Stimulated activated CD8-positive, alpha-beta memory T cell treated with anti-CD3 and anti-CD28 coated beads, Interleukin-2, amount 100 ng/mL, for 1 hour (primary cell): Measurements from ENCODE around the gene CBFA2T2.

Source experiments
- DNase-seq, 2 donors: peaks; one replicate each; pipeline ENCODE4 v3.0.0-alpha.2; 2020; ENCODE audit warnings: low read depth in 2 of 2

CBFA2T2 gene

GRCh38 chr20:33677991-33678702 is 188.3 kb downstream of the CBFA2T2 start:
- no peak for DNase-seq

GRCh38 chr20:33679758-33680485 is 190.0 kb downstream of the CBFA2T2 start:
- no peak for DNase-seq

- no peak for DNase-seq
Measured at GRCh38 chr20:33680686-33681085, 190.8 kb downstream of the CBFA2T2 start.

- no peak for DNase-seq
Measured at GRCh38 chr20:33681288-33681687, 191.4 kb downstream of the CBFA2T2 start.

DNA sequence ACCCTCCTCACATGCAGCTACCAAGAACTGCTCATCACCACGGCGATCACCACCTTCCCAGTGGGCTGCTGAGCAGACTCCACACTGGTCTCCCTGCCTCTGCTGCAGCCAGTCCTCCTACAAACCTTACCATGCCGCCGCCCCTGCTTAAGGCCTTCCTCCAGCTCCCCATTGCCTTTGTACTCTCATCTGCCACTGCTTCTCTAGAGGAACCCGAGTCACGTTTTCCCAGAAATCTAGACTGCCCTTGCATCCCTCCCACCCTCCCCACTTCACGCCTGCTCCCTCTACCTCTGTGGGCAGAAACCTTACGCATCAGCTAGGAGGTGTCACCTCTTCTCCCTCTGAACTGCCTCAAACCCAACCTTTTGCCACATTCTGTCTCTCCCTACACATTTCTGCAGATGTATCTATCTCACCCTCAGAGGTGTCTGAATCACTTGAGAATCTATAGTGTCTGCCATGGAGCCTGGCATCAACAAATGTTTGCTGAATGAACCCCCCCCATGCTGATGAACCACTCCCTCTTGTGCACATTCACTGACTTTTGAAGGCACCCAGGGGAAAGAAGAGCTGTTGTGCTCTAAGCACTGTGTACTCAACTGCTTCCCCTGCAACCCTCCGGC is 191.9 kb downstream of the CBFA2T2 start:
- no peak for DNase-seq

- no peak for DNase-seq
Measured at GRCh38 chr20:33684533-33685327, 194.8 kb downstream of the CBFA2T2 start.

DNA sequence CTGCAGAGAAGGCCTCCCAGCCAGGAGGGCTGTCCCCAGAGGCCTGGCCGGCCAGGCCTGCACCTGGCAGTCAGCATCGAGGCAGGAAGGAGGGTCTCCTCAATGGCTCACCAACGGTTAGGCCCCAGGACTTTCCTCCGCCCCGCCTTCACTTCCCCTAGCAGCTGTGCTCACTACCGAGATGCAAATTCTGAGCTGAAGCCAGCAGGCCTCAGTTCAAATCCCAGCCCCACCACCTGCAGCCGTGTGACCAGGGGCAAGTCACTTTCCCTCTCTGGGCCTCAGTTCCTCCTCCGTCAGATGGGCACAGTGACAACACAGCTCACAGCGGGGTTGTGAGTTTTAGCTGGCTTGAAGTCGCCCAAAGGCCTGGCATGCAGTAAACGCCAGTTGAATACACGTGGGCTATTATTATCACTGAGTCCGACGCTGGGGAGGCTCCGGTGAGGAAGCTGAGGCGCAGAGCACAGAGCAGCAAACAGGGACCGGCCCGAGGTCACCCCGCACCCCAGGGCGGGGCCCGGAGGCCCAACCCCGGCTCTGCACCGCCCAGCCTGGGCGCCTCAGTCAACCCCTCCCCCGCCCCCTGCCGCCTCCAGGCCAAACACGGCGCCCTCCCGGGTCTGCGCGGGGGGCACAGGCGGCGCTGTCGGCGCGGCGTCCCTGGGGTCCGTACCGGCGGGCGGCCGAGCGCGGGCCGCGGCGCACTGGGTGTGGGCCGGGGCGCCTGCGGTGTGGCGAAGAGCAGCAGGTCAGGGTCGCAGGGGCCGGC is 195.6 kb downstream of the CBFA2T2 start:
- DNase-seq = no peak

DNA sequence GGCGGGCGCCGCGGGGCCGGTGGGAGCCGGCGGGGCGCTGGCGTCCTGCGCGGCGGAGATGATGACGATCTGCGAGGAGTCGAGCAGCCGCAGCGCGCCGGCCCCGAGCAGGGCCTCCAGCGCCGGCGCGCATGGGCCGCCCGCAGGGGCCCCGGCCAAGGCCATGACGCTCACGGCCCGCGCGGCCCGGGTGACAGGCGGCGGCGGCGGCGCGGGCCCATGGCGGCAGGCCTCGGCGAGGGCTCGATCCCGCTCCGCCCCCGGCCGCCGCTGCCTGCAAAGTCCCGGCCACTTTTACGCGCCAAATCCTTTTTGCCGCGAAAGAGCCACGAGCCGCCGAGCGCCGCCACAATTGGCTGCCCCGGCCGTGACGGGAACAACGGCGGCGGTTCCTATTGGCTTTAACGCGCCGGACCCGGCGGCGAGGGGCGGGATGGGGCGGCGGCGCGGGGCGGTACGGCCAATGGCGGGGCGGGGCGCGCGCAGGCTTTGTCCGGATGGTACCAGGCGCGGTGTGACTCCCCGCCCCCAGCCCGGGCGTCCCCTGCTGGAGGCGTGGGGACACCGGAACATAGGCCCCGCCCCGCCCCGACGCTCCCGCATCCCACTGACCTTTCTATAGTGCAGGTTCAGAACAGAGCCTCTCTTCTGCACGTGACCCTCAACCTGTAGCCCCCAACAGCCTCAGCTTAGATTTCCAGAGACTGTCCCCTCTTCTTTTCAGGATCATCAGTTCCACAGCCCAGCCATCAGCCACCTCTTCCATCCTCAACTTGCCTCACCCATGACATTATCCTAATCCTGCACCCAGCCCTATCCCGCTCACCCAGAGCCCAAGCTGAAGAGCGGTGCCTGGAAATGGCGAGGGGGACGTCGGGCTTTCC is 196.4 kb downstream of the CBFA2T2 start, which contains the start of gene E2F1:
Gene E2F1 (minus strand): TSS at position 286 of the 884 bp plus-strand sequence. CDS start 121 bp downstream, at position 165.
- peak; percentile 88 to 89 for DNase-seq

DNA sequence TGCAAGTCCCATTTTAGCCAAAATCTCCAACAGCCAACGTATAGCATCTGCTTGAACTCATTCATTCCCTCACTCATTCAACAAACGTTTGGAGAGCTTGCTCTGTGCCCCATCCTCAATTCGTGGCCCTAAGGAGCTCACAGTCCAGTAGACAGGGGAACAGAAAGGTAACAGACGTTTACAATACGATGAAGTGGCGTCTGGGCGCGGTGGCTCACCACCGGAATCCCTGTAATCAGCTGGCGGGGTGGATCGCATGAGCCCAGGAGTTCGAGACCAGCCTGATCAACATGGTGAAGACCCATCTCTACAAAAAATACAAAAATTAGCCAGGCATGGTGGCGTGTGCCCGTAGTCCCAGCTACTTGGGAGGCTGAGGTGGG is 197.1 kb downstream of the CBFA2T2 start:
- no peak for DNase-seq

DNA sequence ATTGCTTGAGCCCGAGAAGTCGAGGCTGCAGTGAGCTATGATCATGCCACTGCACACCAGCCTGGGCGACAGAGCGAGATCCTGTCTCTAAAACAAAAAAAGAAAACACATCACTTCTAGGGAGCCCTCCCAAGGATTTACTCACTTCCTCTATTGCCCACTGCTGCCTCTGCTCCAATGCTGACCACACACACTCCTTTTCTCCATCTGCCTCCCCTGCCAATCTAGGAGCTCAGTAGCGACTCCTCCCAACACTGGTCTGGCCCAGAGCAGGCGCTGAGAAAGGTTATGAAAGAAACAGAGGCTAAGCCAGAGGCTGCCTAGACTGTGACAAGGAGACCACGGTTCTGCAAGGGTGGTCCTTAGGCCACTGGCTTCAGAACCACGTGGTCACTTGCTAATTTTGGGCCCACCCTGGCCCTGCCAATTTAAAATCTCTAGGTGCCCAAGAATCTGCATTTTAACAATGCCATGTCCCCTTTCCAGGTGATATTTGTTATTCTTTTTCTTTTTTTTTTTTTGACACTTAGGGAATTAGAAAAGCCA is 197.5 kb downstream of the CBFA2T2 start:
- DNase-seq = no peak

DNA sequence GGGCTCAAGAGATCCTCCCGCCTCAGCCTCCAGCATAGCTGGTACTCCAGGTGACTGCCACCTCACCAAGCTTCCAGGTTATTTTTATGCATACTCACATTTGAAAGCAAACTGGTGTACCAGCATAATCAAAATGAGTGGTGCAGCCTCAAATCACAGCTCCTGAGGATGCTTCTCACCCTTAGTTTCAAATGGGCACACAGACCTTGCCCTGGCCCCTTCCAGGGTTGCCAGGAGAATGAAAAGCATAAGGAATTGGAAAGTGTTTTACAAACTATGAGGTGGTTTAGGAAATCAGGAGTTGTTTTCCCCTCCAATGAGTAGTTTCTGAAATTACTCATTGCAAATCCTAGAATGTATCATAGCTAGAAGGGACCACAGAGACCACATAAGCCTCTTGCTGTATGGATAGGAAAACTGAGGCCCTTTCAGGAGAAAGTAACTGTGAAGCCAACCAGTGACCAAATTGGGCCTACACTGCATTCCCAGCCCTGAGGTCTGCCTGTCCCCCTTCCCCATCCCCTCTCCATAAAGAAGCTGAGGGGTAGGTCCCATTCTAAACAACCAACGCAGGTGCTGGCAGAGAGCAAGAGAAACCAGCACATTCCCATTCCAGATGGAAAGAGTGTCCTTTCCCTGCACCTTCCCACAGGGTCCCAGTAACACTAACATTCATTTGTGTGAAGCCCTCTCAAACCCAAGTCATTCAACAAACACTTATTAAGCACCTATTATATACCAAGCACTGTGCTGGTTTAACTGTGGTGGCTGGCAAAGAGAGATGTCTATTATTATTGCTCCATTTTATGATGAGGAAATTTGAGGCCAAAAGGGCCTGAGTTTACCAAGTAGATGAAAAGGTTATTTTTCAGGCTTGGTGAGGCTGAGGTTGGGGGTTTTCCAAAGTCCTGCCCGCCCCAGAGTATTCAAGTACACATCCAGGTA is 198.4 kb downstream of the CBFA2T2 start:
- DNase-seq = no peak

DNA sequence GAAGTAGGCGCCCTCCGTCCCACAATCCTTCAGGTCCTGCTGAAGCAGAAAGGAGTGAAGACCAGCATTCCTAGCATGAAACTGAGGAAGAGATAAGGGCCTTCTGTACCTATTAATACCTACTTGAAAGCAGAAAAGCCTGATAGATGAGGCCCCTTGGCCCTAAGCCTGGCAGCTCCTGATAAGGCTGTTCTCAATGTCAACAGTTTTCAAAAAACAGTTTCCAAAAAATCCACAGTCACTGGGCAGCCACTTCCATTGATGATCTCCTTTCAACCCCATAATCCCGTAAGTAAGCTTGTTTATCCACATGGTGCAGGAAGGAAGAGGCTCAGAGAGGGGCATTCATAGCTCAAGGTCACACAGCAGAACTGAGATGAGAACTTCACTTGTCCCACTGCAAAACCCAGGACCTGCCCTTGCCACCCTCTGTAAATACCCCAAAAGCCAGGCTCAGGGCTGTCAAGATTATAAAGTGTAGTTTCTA is 199.1 kb downstream of the CBFA2T2 start:
- no peak for DNase-seq

GRCh38 chr20:33689493-33689892 is 199.6 kb downstream of the CBFA2T2 start:
- no peak for DNase-seq

GRCh38 chr20:33689973-33690372 is 200.1 kb downstream of the CBFA2T2 start:
- DNase-seq = no peak

DNA sequence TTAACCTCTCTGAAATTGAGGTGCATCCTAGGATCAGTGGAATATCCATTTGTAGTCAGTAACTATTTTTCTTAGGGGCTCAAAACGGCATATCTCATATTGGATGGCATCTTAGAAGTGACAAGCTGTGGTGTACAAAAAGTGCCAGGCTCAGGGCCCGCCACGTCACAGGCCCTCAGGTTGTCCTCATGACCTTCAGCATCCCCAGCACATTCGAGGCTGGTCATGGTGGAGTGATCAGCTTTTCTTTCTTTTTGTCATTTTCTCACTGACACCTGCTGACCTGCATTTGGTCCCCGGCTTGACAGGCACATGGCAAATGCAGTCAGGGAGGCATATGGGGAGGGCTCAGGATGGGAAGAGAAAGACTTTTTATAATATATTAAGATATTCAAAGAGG is 203.4 kb downstream of the CBFA2T2 start:
- no peak for DNase-seq

GRCh38 chr20:33693741-33694638 is 204.1 kb downstream of the CBFA2T2 start:
- DNase-seq = no peak

DNA sequence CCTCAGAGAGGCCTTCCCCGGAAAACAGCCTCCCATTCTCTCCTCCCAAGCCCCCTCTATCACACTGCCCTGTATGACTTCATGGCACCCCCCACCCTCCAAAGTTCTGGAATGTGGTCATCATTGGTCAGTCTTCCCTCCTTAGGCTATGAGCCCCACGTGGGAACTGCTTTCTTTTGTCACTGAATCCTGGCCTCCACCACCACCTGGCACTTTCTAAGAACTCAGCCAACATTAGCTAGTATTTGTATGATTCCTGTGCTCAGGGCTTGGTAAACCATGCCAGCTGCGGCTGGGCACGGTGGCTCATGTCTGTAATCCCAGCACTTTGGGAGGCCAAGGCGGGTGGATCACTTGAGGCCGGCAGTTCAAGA is 204.7 kb downstream of the CBFA2T2 start:
- no peak for DNase-seq

DNA sequence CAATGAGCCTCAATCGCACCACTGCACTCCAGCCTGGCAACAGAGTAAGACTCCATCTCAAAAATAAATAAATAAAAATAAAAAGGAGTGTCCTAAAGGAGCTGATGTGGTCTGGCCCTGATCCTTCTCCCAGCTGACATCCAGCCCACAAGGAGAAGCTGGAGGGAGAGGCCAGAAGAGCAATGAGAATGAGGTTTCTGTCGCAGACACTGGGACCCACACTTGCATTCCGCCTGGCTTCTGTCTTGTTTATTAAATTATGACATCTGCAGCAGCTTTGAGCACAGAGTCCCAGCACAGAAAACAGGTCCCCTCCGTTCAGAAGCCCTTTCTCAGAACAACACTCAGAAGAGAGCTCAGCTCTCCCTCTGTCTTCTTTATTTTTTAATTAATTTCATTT is 206.6 kb downstream of the CBFA2T2 start:
- DNase-seq = no peak
